Endothelial cell of umbilical vein (primary cell): Measurements from ENCODE around the gene ETS1. TPM values are rescaled to one million over a fixed set of nuclear protein-coding genes. Genes with fewer than 3 reads are reported as not detected.

Experiments
- BruUV-seq: library from RNA; stranded (reverse); fragments of 400-500 nt; replicated peaks from 2 replicates; lab custom pipeline; 2021; lab: Mats Ljungman, UMichigan
- CTCF ChIA-PET: fragments of 300-600, 350-600 bp; sonication (Branson Sonifier 250); formaldehyde crosslinking; loops from one replicate; lab custom pipeline; 2021; ENCODE audit warnings: antibody characterized with exemption, inconsistent platforms; lab: Charles Lee
- POLR2A ChIA-PET: fragments of 300-600, 350-600 bp; sonication (Branson Sonifier 250); formaldehyde crosslinking; loops from one replicate; lab custom pipeline; 2021; ENCODE audit warnings: antibody characterized with exemption, inconsistent platforms; lab: Charles Lee
- DNase-seq: peaks from one replicate; pipeline ENCODE4 v3.0.0-alpha.2; 2011; ENCODE audit warnings: low read depth, low spot score
- FAIRE-seq: peaks from 2 replicates; lab custom pipeline; 2011; peaks lifted over from hg19 to GRCh38; lab: Jason Lieb, UNC
- H2AFZ ChIP-seq: 2 replicates; pipeline ENCODE4 v1.6.0; 2012; ENCODE audit warnings: low read depth, low read length, control low read depth, inconsistent platforms
- H3K27ac ChIP-seq: 2 replicates; pipeline ENCODE4 v1.5.1; 2011; ENCODE audit warnings: low read depth, mild to moderate bottlenecking, control low read depth, low read length, moderate library complexity; ENCODE audit not compliant: insufficient read depth
- H3K27me3 ChIP-seq, 2 experiments: 2 replicates each; pipeline versions ENCODE4 v1.6.0 to v1.6.1; 2011; ENCODE audit warnings: low read length in 2 of 2, mixed read lengths in 1 of 2; ENCODE audit not compliant: control insufficient read depth in 2 of 2, insufficient read depth in 2 of 2
- H3K36me3 ChIP-seq, 2 experiments: 2 replicates in 1 of 2; 3 replicates in 1 of 2; pipeline ENCODE4 v1.5.1; 2011; ENCODE audit warnings: low read length in 2 of 2, mild to moderate bottlenecking in 1 of 2, moderate library complexity in 1 of 2; ENCODE audit not compliant: control insufficient read depth in 2 of 2, insufficient read depth in 2 of 2; ENCODE audit errors: extremely low read depth in 1 of 2
- H3K4me1 ChIP-seq: 3 replicates; pipeline ENCODE4 v1.5.1; 2011; ENCODE audit warnings: mild to moderate bottlenecking, low read length; ENCODE audit not compliant: control insufficient read depth, insufficient read depth; ENCODE audit errors: extremely low read depth
- H3K4me2 ChIP-seq: 2 replicates; pipeline ENCODE4 v1.6.1; 2011; ENCODE audit warnings: low read length, control low read depth, mixed read lengths; ENCODE audit not compliant: insufficient read depth
- H3K4me3 ChIP-seq, 3 experiments: fragments of 200-600 bp in 1 of 3; sonication (generic), shearing (Covaris generic) in 1 of 3; replicated peaks in 1 of 3; 2 replicates each; pipeline ENCODE4 v1.5.1; 2011 to 2016; ENCODE audit warnings: control low read depth in 3 of 3, low read length in 3 of 3, mild to moderate bottlenecking in 2 of 3, inconsistent platforms in 1 of 3, low read depth in 1 of 3, moderate library complexity in 1 of 3; ENCODE audit not compliant: insufficient read depth in 1 of 3
- H3K79me2 ChIP-seq: 2 replicates; pipeline ENCODE4 v1.6.0; 2012; ENCODE audit warnings: low read length, inconsistent platforms; ENCODE audit not compliant: control insufficient read depth, insufficient read depth
- H3K9ac ChIP-seq: replicated peaks from 2 replicates; pipeline ENCODE3; 2011; ENCODE audit warnings: low read length, control low read depth; ENCODE audit not compliant: insufficient read depth; ENCODE audit errors: extremely low read depth
- H3K9me1 ChIP-seq: replicated peaks from 3 replicates; pipeline ENCODE4 v1.6.0; 2011; ENCODE audit warnings: mild to moderate bottlenecking, low read length; ENCODE audit not compliant: control insufficient read depth, insufficient read depth; ENCODE audit errors: extremely low read depth
- H3K9me3 ChIP-seq: replicated peaks from 2 replicates; pipeline ENCODE4 v1.5.1; 2012; ENCODE audit warnings: low read length, inconsistent platforms; ENCODE audit not compliant: control insufficient read depth, insufficient read depth
- H4K20me1 ChIP-seq: replicated peaks from 2 replicates; pipeline ENCODE3; 2011; ENCODE audit warnings: mild to moderate bottlenecking, low read length; ENCODE audit not compliant: control insufficient read depth, insufficient read depth; ENCODE audit errors: extremely low read depth
- EZH2 ChIP-seq: IDR thresholded peaks from 2 replicates; pipeline ENCODE4 v1.6.1; 2012; ENCODE audit warnings: borderline replicate concordance, low read depth, mild to moderate bottlenecking, moderate library complexity, low read length, inconsistent platforms; ENCODE audit not compliant: severe bottlenecking
- FOS ChIP-seq: IDR thresholded peaks from 2 replicates; pipeline ENCODE4 v1.6.1; 2011; ENCODE audit warnings: mild to moderate bottlenecking, low read length, moderate library complexity, borderline replicate concordance; ENCODE audit not compliant: insufficient read depth
- GATA2 ChIP-seq: IDR thresholded peaks from 2 replicates; pipeline ENCODE4 v1.7.0; 2011; ENCODE audit warnings: low read depth, mild to moderate bottlenecking, moderate library complexity, mixed read lengths, low read length; ENCODE audit not compliant: insufficient read length, insufficient read depth
- JUN ChIP-seq: IDR thresholded peaks from 2 replicates; pipeline ENCODE4 v1.6.1; 2011; ENCODE audit warnings: borderline replicate concordance, low read depth; ENCODE audit not compliant: insufficient read length, insufficient read depth
- MYC ChIP-seq: IDR thresholded peaks from one replicate; pipeline ENCODE4 v1.6.1; 2011; ENCODE audit warnings: mild to moderate bottlenecking, low read depth, low read length
- POLR2A ChIP-seq: IDR thresholded peaks from 2 replicates; pipeline ENCODE4 v1.6.1; 2012; ENCODE audit warnings: low read depth, mild to moderate bottlenecking, control low read depth, low read length
- POLR2AphosphoS5 ChIP-seq: IDR thresholded peaks from 2 replicates; pipeline ENCODE4 v1.6.1; 2012; ENCODE audit warnings: low read depth, mild to moderate bottlenecking, control low read depth, low read length, moderate library complexity; ENCODE audit not compliant: insufficient read depth
- dilution Hi-C: fragments of 300-500 bp; cut with MboI; formaldehyde crosslinking; loops from one replicate; pipeline ENCODE4 v1.15.0; 2019; ENCODE audit warnings: low sequenced_read_pairs; ENCODE audit not compliant: extremely low pct_ligation_motif_present
- intact Hi-C: fragments of 100-400 bp; cut with micrococcal nuclease; formaldehyde crosslinking; loops from one replicate; pipeline ENCODE4 v1.10.0; 2022
- polyA plus RNA-seq, 4 experiments: library from polyadenylated mRNA; depleted of rRNA in 3 of 4; stranded (reverse) in 3 of 4; unstranded in 1 of 4; fragments of >200 nt; gene quantifications; 2 replicates each; pipeline versions ENCODE4 v1.2.1 to v1.2.3, GENCODE V29; 2011 to 2012; ENCODE audit warnings: missing spikeins in 1 of 4
- total RNA-seq: library from RNA; stranded (reverse); gene quantifications from 2 replicates; pipeline ENCODE4 v1.2.3, GENCODE V29; 2021
- TF ChIP-seq, protein P1 (sequence below): IDR thresholded peaks from 2 replicates; pipeline ENCODE4 v1.6.1; 2011; ENCODE audit not compliant: insufficient read depth, insufficient read length
- TF ChIP-seq, protein P2 (sequence below), 2 donors: IDR thresholded peaks; 1 replicate in 1 of 2; 2 replicates in 1 of 2; pipeline ENCODE4 v1.5.1; 2011; ENCODE audit warnings: low read length in 2 of 2, mild to moderate bottlenecking in 2 of 2, moderate library complexity in 2 of 2, control low read depth in 1 of 2, inconsistent platforms in 1 of 2, low read depth in 1 of 2; ENCODE audit not compliant: insufficient read depth in 1 of 2; ENCODE audit errors: extremely low read depth in 1 of 2

The ETS1 gene
- total and polyA plus RNA-seq, 2 donors (not counting 3 experiments of a cell fraction or from before 2014, with no cell fraction given), result 34.2 to 115 TPM

- Histone ChIP-seq H2AFZ (no peak overlapping the region), H3K4me3 (no peak overlapping the region), H3K79me2 (no peaks in the 10 kb centered on the region), H3K4me2 (no peak overlapping the region), H4K20me1 (no peaks in the 10 kb centered on the region), H3K27me3 (no peaks in the 10 kb centered on the region), H3K4me1 (peaks cover 20% of the 10 kb centered on the region), H3K9me3 (no peaks in the 10 kb centered on the region), H3K9ac (no peak overlapping the region), H3K36me3 (no peaks in the 10 kb centered on the region), H3K27ac (no peak overlapping the region), H3K9me1 (no peaks in the 10 kb centered on the region)
- no peak for DNase-seq
- FAIRE-seq, result no peak
- ChIA-PET POLR2A (no interaction called here), CTCF (interaction anchor here (1.7 to 2.3 kb wide), 4 partner anchors 12 to 105 kb away, joined by 5 to 10 read pairs (median 7); no protein-coding TSS in a partner anchor)
- dilution Hi-C loops (no loop called here), intact Hi-C loops (no loop called here)
- no TSS peak for BruUV-seq
- TF ChIP-seq JUN (no peak), GATA2 (no peak), POLR2A (no peak), MYC (no peak), EZH2 (no peak), FOS (no peak), POLR2AphosphoS5 (no peak)
- TF ChIP-seq, protein P1, sequence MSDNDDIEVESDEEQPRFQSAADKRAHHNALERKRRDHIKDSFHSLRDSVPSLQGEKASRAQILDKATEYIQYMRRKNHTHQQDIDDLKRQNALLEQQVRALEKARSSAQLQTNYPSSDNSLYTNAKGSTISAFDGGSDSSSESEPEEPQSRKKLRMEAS, result no peak
- TF ChIP-seq, protein P2, sequence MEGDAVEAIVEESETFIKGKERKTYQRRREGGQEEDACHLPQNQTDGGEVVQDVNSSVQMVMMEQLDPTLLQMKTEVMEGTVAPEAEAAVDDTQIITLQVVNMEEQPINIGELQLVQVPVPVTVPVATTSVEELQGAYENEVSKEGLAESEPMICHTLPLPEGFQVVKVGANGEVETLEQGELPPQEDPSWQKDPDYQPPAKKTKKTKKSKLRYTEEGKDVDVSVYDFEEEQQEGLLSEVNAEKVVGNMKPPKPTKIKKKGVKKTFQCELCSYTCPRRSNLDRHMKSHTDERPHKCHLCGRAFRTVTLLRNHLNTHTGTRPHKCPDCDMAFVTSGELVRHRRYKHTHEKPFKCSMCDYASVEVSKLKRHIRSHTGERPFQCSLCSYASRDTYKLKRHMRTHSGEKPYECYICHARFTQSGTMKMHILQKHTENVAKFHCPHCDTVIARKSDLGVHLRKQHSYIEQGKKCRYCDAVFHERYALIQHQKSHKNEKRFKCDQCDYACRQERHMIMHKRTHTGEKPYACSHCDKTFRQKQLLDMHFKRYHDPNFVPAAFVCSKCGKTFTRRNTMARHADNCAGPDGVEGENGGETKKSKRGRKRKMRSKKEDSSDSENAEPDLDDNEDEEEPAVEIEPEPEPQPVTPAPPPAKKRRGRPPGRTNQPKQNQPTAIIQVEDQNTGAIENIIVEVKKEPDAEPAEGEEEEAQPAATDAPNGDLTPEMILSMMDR (IDR thresholded peaks at IDR 0.05; ENCODE audit: extremely low read depth in 1 of 2, insufficient read depth in 1 of 2, low read depth in 1 of 2, low read length in 2 of 2), result no peak
Measured at GRCh38 chr11:128527046-128527445, 60.3 kb downstream of the ETS1 start.
